CD8-positive, alpha-beta memory T cell (primary cell): ENCODE measurements around the gene SNRPA. TPM values are rescaled to one million over a fixed set of nuclear protein-coding genes. Genes with fewer than 3 reads are reported as not detected.

Source experiments
- CTCF ChIA-PET: fragments of 350-600 bp; sonication (Branson Sonifier 250); formaldehyde crosslinking; loops from one replicate; lab custom pipeline; 2021; ENCODE audit warnings: antibody characterized with exemption; lab: Charles Lee
- POLR2A ChIA-PET: fragments of 350-600 bp; sonication (Branson Sonifier 250); formaldehyde crosslinking; loops from one replicate; lab custom pipeline; 2021; ENCODE audit warnings: antibody characterized with exemption; lab: Charles Lee
- DNase-seq, 5 donors: peaks; one replicate each; pipeline versions ENCODE4 v3.0.0 to v3.0.0-alpha.2; 2020 to 2022; ENCODE audit warnings: mixed read lengths in 1 of 5
- H3K27ac ChIP-seq: one replicate; pipeline ENCODE4 v1.7.0; 2013; ENCODE audit warnings: low read depth, mild to moderate bottlenecking, low read length, moderate library complexity
- H3K27me3 ChIP-seq: 2 replicates; pipeline ENCODE4 v1.7.0; 2013; ENCODE audit warnings: low read length, mild to moderate bottlenecking; ENCODE audit not compliant: insufficient read depth, poor library complexity, severe bottlenecking
- H3K36me3 ChIP-seq: 2 replicates; pipeline ENCODE4 v1.7.0; 2013; ENCODE audit warnings: mild to moderate bottlenecking, low read length, moderate library complexity; ENCODE audit not compliant: insufficient read depth
- H3K4me1 ChIP-seq: 2 replicates; pipeline ENCODE4 v1.7.0; 2013; ENCODE audit warnings: mild to moderate bottlenecking, low read length, moderate library complexity; ENCODE audit not compliant: insufficient read depth
- H3K4me3 ChIP-seq: 2 replicates; pipeline ENCODE4 v1.7.0; 2013; ENCODE audit warnings: mild to moderate bottlenecking, low read length
- H3K9me3 ChIP-seq: 2 replicates; pipeline ENCODE4 v1.7.0; 2013; ENCODE audit warnings: mild to moderate bottlenecking, low read length
- H3K27ac Mint-ChIP-seq, 8 donors: one replicate each; pipeline ENCODE4 v1.8.0; 2020 to 2021; ENCODE audit warnings: mixed read lengths in 8 of 8, mild to moderate bottlenecking in 6 of 8, inconsistent platforms in 3 of 8, moderate library complexity in 3 of 8
- H3K27me3 Mint-ChIP-seq, 2 donors: one replicate each; pipeline ENCODE4 v1.8.0; 2020 to 2021; ENCODE audit warnings: mixed read lengths in 2 of 2, mild to moderate bottlenecking in 1 of 2, moderate library complexity in 1 of 2
- H3K36me3 Mint-ChIP-seq, 3 donors: one replicate each; pipeline ENCODE4 v1.8.0; 2020 to 2021; ENCODE audit warnings: mixed read lengths in 3 of 3, inconsistent platforms in 1 of 3, mild to moderate bottlenecking in 1 of 3
- H3K4me1 Mint-ChIP-seq, 3 donors: one replicate each; pipeline ENCODE4 v1.8.0; 2020 to 2021; ENCODE audit warnings: mixed read lengths in 3 of 3, inconsistent platforms in 1 of 3, mild to moderate bottlenecking in 1 of 3
- H3K4me3 Mint-ChIP-seq, 7 donors: one replicate each; pipeline ENCODE4 v1.8.0; 2020 to 2021; ENCODE audit warnings: mixed read lengths in 7 of 7, mild to moderate bottlenecking in 6 of 7, moderate library complexity in 4 of 7, inconsistent platforms in 2 of 7
- H3K9me3 Mint-ChIP-seq, 5 donors: one replicate each; pipeline ENCODE4 v1.8.0; 2020 to 2022; ENCODE audit warnings: mixed read lengths in 5 of 5, mild to moderate bottlenecking in 3 of 5, moderate library complexity in 2 of 5, inconsistent platforms in 1 of 5
- polyA plus RNA-seq: library from polyadenylated mRNA; unstranded; fragments of 300-500 nt; fragmentation: Illumina TruSeq; gene quantifications from one replicate; pipeline ENCODE4 v1.2.3, GENCODE V29; 2021
- total RNA-seq, 2 experiments: library from RNA; stranded (reverse); gene quantifications; one replicate each; pipeline ENCODE4 v1.2.3, GENCODE V29; 2021

SNRPA gene
- total and polyA plus RNA-seq, 3 experiments from 2014 or later, result 89.5 to 202 (median 202) TPM

DNA sequence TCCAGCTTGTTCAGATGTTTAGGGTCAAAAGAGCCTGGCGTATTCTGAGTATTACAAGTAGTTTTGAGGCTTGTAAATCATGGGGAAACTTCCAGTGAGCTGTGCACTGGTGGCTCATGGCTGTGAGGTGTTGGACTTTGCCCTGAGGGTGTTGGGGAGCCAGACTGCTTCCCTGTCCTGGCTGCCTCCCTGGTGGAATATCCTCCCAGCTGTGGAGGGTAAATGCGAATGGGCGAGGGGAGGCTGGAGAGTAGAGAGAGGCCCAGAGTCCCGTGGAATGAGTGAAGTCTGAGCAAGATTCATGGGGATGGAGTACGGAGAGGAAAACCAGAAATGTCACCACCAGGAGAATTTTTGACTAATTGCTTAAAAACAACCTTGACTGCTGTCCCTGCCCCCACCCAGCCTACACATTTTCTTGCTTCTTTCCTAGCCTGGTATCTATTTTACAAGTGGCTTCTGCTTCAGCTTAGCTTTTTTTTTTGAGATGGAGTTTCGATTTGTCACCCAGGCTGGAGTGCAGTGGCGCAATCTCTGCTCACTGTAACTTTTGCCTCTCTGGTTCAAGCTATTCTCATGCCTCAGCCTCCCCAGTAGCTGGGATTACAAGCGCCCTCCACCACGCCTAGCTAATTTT is 3.7 kb downstream of the SNRPA start:
- Histone ChIP-seq H3K4me1 (peaks cover 48% of the 10 kb centered on the region), H3K36me3 (peaks cover 19% of the 10 kb centered on the region), H3K27me3 (no peaks in the 10 kb centered on the region), H3K27ac (peak overlapping the region; percentile 64), H3K9me3 (no peaks in the 10 kb centered on the region), H3K4me3 (peak overlapping the region; percentile 53)
- Mint-ChIP-seq H3K4me3 (peak overlapping the region; percentile 84 to 98 (median 88)), H3K9me3 (no peaks in the 10 kb centered on the region), H3K27ac (peak overlapping the region; percentile 91 to 99 (median 96)), H3K36me3 (peaks cover 4 to 66% (median 17%) of the 10 kb centered on the region in 3 donors), H3K27me3 (peaks cover 0 to 3% of the 10 kb centered on the region in 2 donors), H3K4me1 (peaks cover 56 to 67% (median 65%) of the 10 kb centered on the region in 3 donors)
- CTCF ChIA-PET, result interaction anchor here (0.6 to 6.3 kb wide), 7 partner anchors 23 to 65 kb away, joined by 3 to 23 read pairs (median 5); partner anchors contain the start of genes EGLN2 and RAB4B
- POLR2A ChIA-PET, result interaction anchor here (0.6 to 10.5 kb wide), 5 partner anchors 23 to 289 kb away, joined by 3 to 110 read pairs (median 7); partner anchors contain the start of genes BLVRB, EGLN2 and RAB4B
- DNase-seq, result no peak

DNA sequence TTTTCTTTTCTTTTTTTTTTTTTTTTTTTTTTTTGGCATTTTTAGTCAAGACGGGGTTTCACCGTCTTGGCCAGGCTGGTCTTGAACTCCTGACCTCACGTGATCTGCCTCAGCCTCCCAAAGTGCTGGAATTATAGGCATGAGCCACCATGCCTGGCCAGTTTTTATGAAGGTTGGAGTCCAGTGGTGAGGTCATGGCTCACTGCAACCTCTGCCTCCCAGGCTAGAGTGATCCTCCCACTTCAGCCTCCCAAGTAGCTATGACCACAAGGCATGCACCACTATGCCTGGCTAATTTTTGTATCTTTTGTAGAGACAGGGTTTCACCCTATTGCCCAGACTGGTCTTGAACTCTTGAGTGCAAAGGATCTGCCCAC is 4.2 kb downstream of the SNRPA start:
- no peaks in the 10 kb centered on the region for H3K9me3 ChIP-seq
- peaks cover 4 to 69% (median 17%) of the 10 kb centered on the region in 3 donors for H3K36me3 Mint-ChIP-seq
- DNase-seq, result no peak
- H3K27ac Mint-ChIP-seq, result peak overlapping the region; percentile 6 to 98 (median 92)
- ChIA-PET POLR2A (interaction anchor here (0.6 to 10.5 kb wide), 5 partner anchors 22 to 290 kb away, joined by 3 to 110 read pairs (median 7); partner anchors contain the start of genes BLVRB, EGLN2 and RAB4B), CTCF (interaction anchor here (0.7 to 6.3 kb wide), 6 partner anchors 23 to 120 kb away, joined by 3 to 23 read pairs (median 7); partner anchors contain the start of gene RAB4B)
- peak overlapping the region; percentile 26 for H3K4me3 ChIP-seq
- H3K27ac ChIP-seq, result no peak overlapping the region
- H3K27me3 ChIP-seq, result no peaks in the 10 kb centered on the region
- H3K4me1 Mint-ChIP-seq, result peaks cover 52 to 67% (median 63%) of the 10 kb centered on the region in 3 donors
- H3K9me3 Mint-ChIP-seq, result no peaks in the 10 kb centered on the region
- peaks cover 24% of the 10 kb centered on the region for H3K36me3 ChIP-seq
- peak overlapping the region; percentile 51 to 98 (median 87) for H3K4me3 Mint-ChIP-seq
- peaks cover 44% of the 10 kb centered on the region for H3K4me1 ChIP-seq
- H3K27me3 Mint-ChIP-seq, result peaks cover 0 to 3% of the 10 kb centered on the region in 2 donors

DNA sequence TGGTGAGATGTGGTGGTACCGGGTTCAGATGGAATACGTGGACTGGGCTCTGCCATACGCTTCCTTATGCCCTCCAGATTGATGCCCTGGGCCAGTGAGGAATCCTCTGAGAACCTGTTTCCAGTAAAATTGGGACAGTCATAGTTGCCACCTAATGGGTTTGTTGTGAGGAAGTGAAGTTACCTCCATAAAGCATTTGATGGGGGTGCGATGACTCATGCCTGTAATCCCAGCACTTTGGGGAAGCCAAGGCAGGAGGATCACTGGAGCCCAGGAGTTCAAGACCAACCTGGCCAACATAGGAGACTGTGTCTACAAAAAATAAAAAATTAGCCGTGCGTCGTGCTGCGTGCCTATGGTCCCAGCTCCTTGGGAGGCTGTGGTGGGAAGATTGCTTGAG is 4.8 kb downstream of the SNRPA start:
- H3K9me3 Mint-ChIP-seq, result no peaks in the 10 kb centered on the region
- H3K27ac Mint-ChIP-seq, result peak overlapping the region; percentile 66 to 98 (median 91)
- H3K4me1 ChIP-seq, result peaks cover 44% of the 10 kb centered on the region

DNA sequence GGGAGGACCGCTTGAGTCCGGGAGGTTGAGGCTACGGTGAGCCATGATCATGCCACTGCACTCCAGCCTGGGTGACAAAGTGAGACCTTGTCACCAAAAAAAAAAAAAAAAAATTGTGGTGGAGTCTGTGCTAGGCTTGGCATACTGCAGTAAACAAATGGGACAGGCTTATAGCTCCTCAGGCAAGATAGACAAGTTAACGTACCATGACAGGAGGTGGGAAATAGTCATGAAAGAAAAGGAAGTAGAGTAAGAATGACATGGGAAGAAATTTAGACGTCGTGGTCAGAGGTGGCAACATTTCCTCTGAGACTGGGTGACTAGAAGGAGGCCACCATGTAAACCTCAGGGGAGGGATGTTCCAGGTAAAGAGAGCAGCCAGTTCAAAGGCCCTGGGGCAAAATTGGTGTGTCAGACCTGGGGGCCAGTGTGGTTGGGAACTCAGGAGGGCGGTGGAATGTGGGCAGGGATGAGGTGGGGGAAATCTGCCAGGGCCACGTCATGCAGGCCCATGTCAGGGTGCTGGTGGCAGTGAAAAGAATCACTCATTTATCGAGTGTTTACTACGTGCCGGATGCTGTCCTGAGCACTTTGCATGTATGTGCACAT is 5.6 kb downstream of the SNRPA start:
- Histone ChIP-seq H3K4me3 (no peak overlapping the region), H3K27me3 (no peaks in the 10 kb centered on the region), H3K4me1 (peaks cover 44% of the 10 kb centered on the region), H3K9me3 (no peaks in the 10 kb centered on the region), H3K27ac (no peak overlapping the region), H3K36me3 (peaks cover 33% of the 10 kb centered on the region)
- POLR2A ChIA-PET, result interaction anchor here (0.6 to 10.5 kb wide), 3 partner anchors 16 to 94 kb away, joined by 4 to 110 read pairs (median 7); partner anchors contain the start of gene RAB4B
- CTCF ChIA-PET, result interaction anchor here (0.8 to 6.3 kb wide), 6 partner anchors 22 to 94 kb away, joined by 3 to 23 read pairs (median 6); partner anchors contain the start of genes EGLN2 and RAB4B
- Mint-ChIP-seq H3K27me3 (no peaks in the 10 kb centered on the region), H3K4me3 (peak overlapping the region; percentile 13 to 88 (median 67)), H3K4me1 (peaks cover 49 to 73% (median 67%) of the 10 kb centered on the region in 3 donors), H3K9me3 (no peaks in the 10 kb centered on the region), H3K27ac (peak overlapping the region; percentile 82 to 98 (median 88)), H3K36me3 (peaks cover 4 to 71% (median 23%) of the 10 kb centered on the region in 3 donors)
- DNase-seq, result peak in 4 of 5 donors; percentile 37 to 58 (median 52)

More for the DNA sequence above, 4.8 kb downstream of the SNRPA start:
- peaks cover 4 to 72% (median 20%) of the 10 kb centered on the region in 3 donors for H3K36me3 Mint-ChIP-seq
- H3K4me3 Mint-ChIP-seq, result peak overlapping the region; percentile 51 to 98 (median 87)
- Histone ChIP-seq H3K36me3 (peaks cover 27% of the 10 kb centered on the region), H3K9me3 (no peaks in the 10 kb centered on the region), H3K4me3 (peak overlapping the region; percentile 26), H3K27me3 (no peaks in the 10 kb centered on the region), H3K27ac (no peak overlapping the region)
- ChIA-PET CTCF (interaction anchor here (0.7 to 6.3 kb wide), 6 partner anchors 22 to 121 kb away, joined by 3 to 23 read pairs (median 6); partner anchors contain the start of genes EGLN2 and RAB4B), POLR2A (interaction anchor here (2.4 to 10.5 kb wide), 2 partner anchors 22 to 93 kb away, joined by 7 to 110 read pairs; partner anchors contain the start of gene RAB4B)
- H3K27me3 Mint-ChIP-seq, result no peaks in the 10 kb centered on the region
- H3K4me1 Mint-ChIP-seq, result peaks cover 50 to 69% (median 65%) of the 10 kb centered on the region in 3 donors
- no peak for DNase-seq

DNA sequence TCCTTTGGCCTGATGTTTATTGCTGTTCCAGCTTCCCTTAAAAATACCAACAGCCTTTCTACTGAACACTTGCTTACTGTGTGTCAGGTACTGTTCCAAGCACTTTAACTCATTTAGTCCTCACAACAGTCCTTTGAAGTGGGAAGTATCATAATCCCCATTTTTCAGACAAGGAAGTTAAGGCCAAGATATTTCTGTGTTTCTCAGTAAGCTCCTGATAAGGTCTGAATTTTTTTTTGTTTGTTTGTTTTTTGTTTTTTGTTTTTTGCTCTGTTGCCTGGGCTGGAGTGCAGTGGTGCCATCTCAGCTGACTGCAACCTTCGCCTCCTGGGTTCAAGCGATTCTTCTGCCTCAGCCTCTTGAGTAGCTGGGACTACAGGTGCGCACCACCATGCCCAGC is 7.5 kb downstream of the SNRPA start:
- peak overlapping the region in 7 of 8 donors; percentile 1 to 93 (median 81) for H3K27ac Mint-ChIP-seq
- Histone ChIP-seq H3K4me3 (no peak overlapping the region), H3K4me1 (peaks cover 39% of the 10 kb centered on the region), H3K36me3 (peaks cover 50% of the 10 kb centered on the region), H3K27me3 (no peaks in the 10 kb centered on the region), H3K27ac (no peak overlapping the region), H3K9me3 (no peaks in the 10 kb centered on the region)
- H3K4me1 Mint-ChIP-seq, result peaks cover 53 to 78% (median 71%) of the 10 kb centered on the region in 3 donors
- no peak for DNase-seq
- CTCF ChIA-PET, result interaction anchor here (1.2 kb wide), 1 partner anchor 11 kb away, joined by 3 read pairs; no protein-coding TSS in a partner anchor
- H3K27me3 Mint-ChIP-seq, result no peaks in the 10 kb centered on the region
- POLR2A ChIA-PET, result interaction anchor here (0.6 to 10.5 kb wide), 3 partner anchors 9 to 40 kb away, joined by 3 to 110 read pairs (median 5); partner anchors contain the start of genes EGLN2 and RAB4B
- H3K36me3 Mint-ChIP-seq, result peaks cover 9 to 82% (median 31%) of the 10 kb centered on the region in 3 donors
- H3K4me3 Mint-ChIP-seq, result peak overlapping the region in 1 of 7 donors; percentile 38
- H3K9me3 Mint-ChIP-seq, result no peaks in the 10 kb centered on the region

DNA sequence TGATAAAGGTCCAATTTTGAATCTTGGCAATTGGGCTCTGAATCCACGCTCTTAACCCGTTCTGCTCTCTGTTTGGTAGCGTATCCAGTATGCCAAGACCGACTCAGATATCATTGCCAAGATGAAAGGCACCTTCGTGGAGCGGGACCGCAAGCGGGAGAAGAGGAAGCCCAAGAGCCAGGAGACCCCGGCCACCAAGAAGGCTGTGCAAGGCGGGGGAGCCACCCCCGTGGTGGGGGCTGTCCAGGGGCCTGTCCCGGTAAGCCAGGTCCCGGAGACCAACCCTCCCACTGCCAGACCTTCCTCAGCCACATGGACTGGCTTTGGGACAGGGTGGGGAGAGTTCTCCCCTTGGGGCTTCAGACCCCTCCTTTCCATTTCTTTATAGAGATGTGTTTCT is 8.3 kb downstream of the SNRPA start:
- peak overlapping the region in 1 of 8 donors; percentile 81 for H3K27ac Mint-ChIP-seq
- CTCF ChIA-PET, result interaction anchor here (1.0 to 1.2 kb wide), 2 partner anchors 10 to 12 kb away, joined by 3 to 6 read pairs; no protein-coding TSS in a partner anchor

DNA sequence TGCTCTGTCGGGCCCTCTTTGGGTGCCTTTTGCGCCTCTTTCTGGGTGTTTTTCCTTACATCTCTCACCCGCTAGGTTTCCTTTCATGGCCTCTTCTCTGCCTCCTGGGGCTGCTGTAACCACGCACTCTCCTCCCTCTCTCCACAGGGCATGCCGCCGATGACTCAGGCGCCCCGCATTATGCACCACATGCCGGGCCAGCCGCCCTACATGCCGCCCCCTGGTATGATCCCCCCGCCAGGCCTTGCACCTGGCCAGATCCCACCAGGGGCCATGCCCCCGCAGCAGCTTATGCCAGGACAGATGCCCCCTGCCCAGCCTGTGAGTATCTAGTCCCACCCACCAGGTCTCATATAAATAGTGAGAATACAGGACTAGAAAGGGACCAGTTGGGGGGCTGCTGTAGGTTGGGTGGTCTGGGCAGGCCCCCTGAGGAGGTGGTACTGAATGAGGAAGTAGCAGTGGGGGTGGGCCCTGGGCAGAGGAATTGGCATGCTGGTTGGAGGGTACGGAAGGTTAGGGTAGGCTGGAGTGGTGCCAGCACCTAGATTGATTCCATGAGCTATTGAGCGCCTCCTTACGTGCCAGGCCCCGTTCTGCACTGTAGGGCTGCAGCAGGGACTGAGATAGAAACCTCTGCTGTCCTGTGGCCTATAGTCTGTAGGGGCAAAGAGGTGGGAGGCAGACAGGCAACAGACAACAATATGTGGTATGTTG is 11.9 kb downstream of the SNRPA start:
- H3K4me1 Mint-ChIP-seq, result peaks cover 47 to 67% (median 63%) of the 10 kb centered on the region in 3 donors
- Histone ChIP-seq H3K9me3 (no peaks in the 10 kb centered on the region), H3K4me1 (peaks cover 28% of the 10 kb centered on the region), H3K4me3 (no peak overlapping the region), H3K27ac (no peak overlapping the region), H3K27me3 (no peaks in the 10 kb centered on the region), H3K36me3 (peaks cover 65% of the 10 kb centered on the region)
- H3K27me3 Mint-ChIP-seq, result no peaks in the 10 kb centered on the region
- peaks cover 25 to 83% (median 35%) of the 10 kb centered on the region in 3 donors for H3K36me3 Mint-ChIP-seq
- no peaks in the 10 kb centered on the region for H3K9me3 Mint-ChIP-seq
- DNase-seq, result no peak
- ChIA-PET POLR2A (no interaction called here), CTCF (no interaction called here)
- peak overlapping the region; percentile 44 to 96 (median 90) for H3K27ac Mint-ChIP-seq
- H3K4me3 Mint-ChIP-seq, result peak overlapping the region in 2 of 7 donors; percentile 51 to 80

More for the DNA sequence above, 8.3 kb downstream of the SNRPA start:
- Histone ChIP-seq H3K27ac (no peak overlapping the region), H3K4me3 (no peak overlapping the region), H3K27me3 (no peaks in the 10 kb centered on the region), H3K36me3 (peaks cover 59% of the 10 kb centered on the region), H3K9me3 (no peaks in the 10 kb centered on the region), H3K4me1 (peaks cover 41% of the 10 kb centered on the region)
- Mint-ChIP-seq H3K27me3 (no peaks in the 10 kb centered on the region), H3K36me3 (peaks cover 17 to 88% (median 35%) of the 10 kb centered on the region in 3 donors), H3K9me3 (no peaks in the 10 kb centered on the region), H3K4me1 (peaks cover 58 to 83% (median 76%) of the 10 kb centered on the region in 3 donors), H3K4me3 (no peak overlapping the region)
- POLR2A ChIA-PET, result no interaction called here
- DNase-seq, result no peak
